Spleen (tissue), 11 donors: ENCODE data around the gene CARS2. TPM values are rescaled to one million over a fixed set of nuclear protein-coding genes. Genes with fewer than 3 reads are reported as not detected.
A peak's percentile ranks its signal among the peaks of the same experiment; 100 is the strongest.

ENCODE experiments used
- DNase-seq: peaks from one replicate; pipeline ENCODE4 v3.0.0-alpha.2; 2020
- H3K27ac ChIP-seq, 8 donors: fragments of 200-600 bp; sonication (generic) in 7 of 8; 1 replicate in 4 of 8; 2 replicates in 4 of 8; pipeline versions ENCODE4 v1.5.0 to v1.8.0; 2016 to 2021; ENCODE audit warnings: inconsistent platforms in 4 of 8, mild to moderate bottlenecking in 4 of 8, moderate library complexity in 1 of 8
- H3K27me3 ChIP-seq, 7 donors: fragments of 200-600 bp; sonication (generic) in 6 of 7; replicated peaks in 1 of 7; 1 replicate in 4 of 7; 2 replicates in 3 of 7; pipeline versions ENCODE4 v1.5.0 to v1.8.0; 2016 to 2021; ENCODE audit warnings: inconsistent platforms in 3 of 7, mild to moderate bottlenecking in 1 of 7
- H3K36me3 ChIP-seq, 6 donors: fragments of 200-600 bp; sonication (generic) in 5 of 6; 1 replicate in 4 of 6; 2 replicates in 2 of 6; pipeline versions ENCODE4 v1.5.0 to v1.8.0; 2016 to 2021; ENCODE audit warnings: inconsistent platforms in 2 of 6
- H3K4me1 ChIP-seq, 6 donors: fragments of 200-600 bp; sonication (generic) in 5 of 6; 1 replicate in 3 of 6; 2 replicates in 3 of 6; pipeline versions ENCODE4 v1.5.0 to v1.8.0; 2016 to 2021; ENCODE audit warnings: inconsistent platforms in 3 of 6
- H3K4me3 ChIP-seq, 8 donors: fragments of 200-600 bp; sonication (generic) in 7 of 8; 1 replicate in 4 of 8; 2 replicates in 4 of 8; pipeline versions ENCODE4 v1.5.0 to v1.8.0; 2016 to 2021; ENCODE audit warnings: inconsistent platforms in 4 of 8, mild to moderate bottlenecking in 4 of 8, moderate library complexity in 2 of 8
- H3K9me3 ChIP-seq, 8 donors: fragments of 200-600 bp; sonication (generic) in 7 of 8; 1 replicate in 4 of 8; 2 replicates in 4 of 8; pipeline versions ENCODE4 v1.5.0 to v1.8.0; 2016 to 2021; ENCODE audit warnings: inconsistent platforms in 4 of 8
- POLR2A ChIP-seq, 3 donors: fragments of 450-650 bp; IDR thresholded peaks; one replicate each; pipeline ENCODE4 v1.5.1; 2017; ENCODE audit warnings: antibody characterized with exemption in 3 of 3, mild to moderate bottlenecking in 1 of 3
- POLR2AphosphoS5 ChIP-seq, 3 donors: sonication (generic); formaldehyde crosslinking; IDR thresholded peaks; one replicate each; pipeline ENCODE4 v1.5.1; 2017; ENCODE audit warnings: antibody characterized with exemption in 3 of 3
- WGBS, 5 donors: extraction: QIAGEN DNeasy Blood & Tissue Kit in 3 of 5; methylation state at CpG; one replicate each; pipeline versions ENCODE4 v1.1.5 to v1.1.7; 2013 to 2018; 5-methylcytosine and 5-hydroxymethylcytosine counted together
- intact Hi-C: fragments of 100-400 bp; cut with DNase I; formaldehyde crosslinking; loops from one replicate; pipeline ENCODE4 v1.15.0; 2023; ENCODE audit warnings: low total_unique reads
- polyA plus RNA-seq, 3 donors: library from polyadenylated mRNA; stranded (reverse); fragments of 200-250 nt; gene quantifications; one replicate each; pipeline ENCODE4 v1.2.1, GENCODE V29; 2013
- total RNA-seq, 7 donors: library from RNA; depleted of rRNA in 3 of 7; stranded (reverse); fragments of >200 nt in 3 of 7; fragmentation: NEBNext Ultra II Directional in 4 of 7; extraction: Animal tissue kit (Norgen Biotek cat#: 25700) in 4 of 7; gene quantifications; one replicate each; pipeline versions ENCODE4 v1.1.0 to v1.2.1, GENCODE V29; 2016 to 2021
- TF ChIP-seq, protein P1 (sequence below), 11 experiments: fragments of 200-600 bp in 7 of 11; fragments of 450-650 bp in 4 of 11; sonication (generic) in 4 of 11; IDR thresholded peaks in 8 of 11; conservative IDR thresholded peaks in 3 of 11; 1 replicate in 7 of 11; 2 replicates in 4 of 11; pipeline versions ENCODE4 v1.4.0 to v1.8.0; 2016 to 2021; ENCODE audit warnings: antibody characterized with exemption in 11 of 11, inconsistent platforms in 4 of 11, mild to moderate bottlenecking in 1 of 11
- donor health status: healthy with polysubstance abuse.
- donor health status: DM: no; HTN: no; CAD: no; lungs with moderate emphysema.
- donor health status: DM: no; HTN: no; CAD: no.
- donor health status: Bipolar disorder and iron deficiency.
- donor health status: healthy.
- donor health status: DM: no; HTN: no; CAD: no.
- donor health status: DM: yes; HTN: yes; CAD: no.

Gene CARS2
- total and polyA plus RNA-seq, 10 donors = 63.9 to 113 (median 80.5) TPM

GRCh38 chr13:110700641-110701040 is 5.3 kb downstream of the CARS2 start:
- intact Hi-C loops = no loop called here
- Histone ChIP-seq H3K36me3 (peaks cover 0 to 80% (median 49%) of the 10 kb centered on the region in 6 donors), H3K27ac (no peak overlapping the region), H3K4me3 (no peak overlapping the region), H3K27me3 (no peaks in the 10 kb centered on the region), H3K9me3 (no peaks in the 10 kb centered on the region), H3K4me1 (peaks cover 14 to 92% (median 55%) of the 10 kb centered on the region in 6 donors)
- peak; percentile 16 for DNase-seq
- 58 to 79% (median 67%) methylated on average over 8 of the region's 8 CpGs for WGBS, 5 donors
- TF ChIP-seq, protein P1, sequence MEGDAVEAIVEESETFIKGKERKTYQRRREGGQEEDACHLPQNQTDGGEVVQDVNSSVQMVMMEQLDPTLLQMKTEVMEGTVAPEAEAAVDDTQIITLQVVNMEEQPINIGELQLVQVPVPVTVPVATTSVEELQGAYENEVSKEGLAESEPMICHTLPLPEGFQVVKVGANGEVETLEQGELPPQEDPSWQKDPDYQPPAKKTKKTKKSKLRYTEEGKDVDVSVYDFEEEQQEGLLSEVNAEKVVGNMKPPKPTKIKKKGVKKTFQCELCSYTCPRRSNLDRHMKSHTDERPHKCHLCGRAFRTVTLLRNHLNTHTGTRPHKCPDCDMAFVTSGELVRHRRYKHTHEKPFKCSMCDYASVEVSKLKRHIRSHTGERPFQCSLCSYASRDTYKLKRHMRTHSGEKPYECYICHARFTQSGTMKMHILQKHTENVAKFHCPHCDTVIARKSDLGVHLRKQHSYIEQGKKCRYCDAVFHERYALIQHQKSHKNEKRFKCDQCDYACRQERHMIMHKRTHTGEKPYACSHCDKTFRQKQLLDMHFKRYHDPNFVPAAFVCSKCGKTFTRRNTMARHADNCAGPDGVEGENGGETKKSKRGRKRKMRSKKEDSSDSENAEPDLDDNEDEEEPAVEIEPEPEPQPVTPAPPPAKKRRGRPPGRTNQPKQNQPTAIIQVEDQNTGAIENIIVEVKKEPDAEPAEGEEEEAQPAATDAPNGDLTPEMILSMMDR (IDR thresholded peaks at IDR 0.05 in 8 of 11, conservative IDR thresholded peaks at IDR 0.05 in 3 of 11) = no peak
- TF ChIP-seq POLR2A (IDR thresholded peaks at IDR 0.05) (no peak), POLR2AphosphoS5 (IDR thresholded peaks at IDR 0.05) (no peak)

DNA sequence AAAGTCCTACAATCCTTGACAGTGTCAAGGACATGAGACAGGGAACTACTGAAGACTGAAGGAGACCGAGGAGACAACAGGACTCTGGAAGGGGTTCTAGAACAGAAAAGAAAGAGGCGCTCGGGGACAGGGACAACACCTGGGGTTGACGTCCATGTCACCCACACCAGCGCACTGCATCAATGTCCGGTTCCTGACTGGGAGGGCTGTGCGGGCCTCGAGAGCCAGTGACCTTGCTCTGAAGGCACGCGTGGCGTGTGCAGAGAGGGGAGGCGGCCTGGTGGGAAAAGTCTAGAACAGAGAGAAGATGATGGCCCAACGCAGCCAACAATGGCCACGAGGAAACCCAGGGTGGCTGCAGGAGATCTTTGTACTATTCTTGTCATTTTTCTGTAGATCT is 5.7 kb downstream of the CARS2 start:
- peak overlapping the region in 2 of 8 donors; percentile 58 to 69 for H3K27ac ChIP-seq
- DNase-seq = peak; percentile 53
- H3K27me3 ChIP-seq = no peaks in the 10 kb centered on the region
- H3K36me3 ChIP-seq = peaks cover 0 to 84% (median 49%) of the 10 kb centered on the region in 6 donors
- no peak overlapping the region for H3K4me3 ChIP-seq
- no peaks in the 10 kb centered on the region for H3K9me3 ChIP-seq
- intact Hi-C loops = no loop called here
- WGBS, 5 donors = 90 to 95% (median 94%) methylated on average over 14 of the region's 14 CpGs
- TF ChIP-seq POLR2AphosphoS5 (IDR thresholded peaks at IDR 0.05) = no peak
- H3K4me1 ChIP-seq = peaks cover 13 to 87% (median 51%) of the 10 kb centered on the region in 6 donors

- TF ChIP-seq POLR2AphosphoS5 (IDR thresholded peaks at IDR 0.05) (no peak), POLR2A (IDR thresholded peaks at IDR 0.05) (no peak)
- TF ChIP-seq, protein P1 (IDR thresholded peaks at IDR 0.05 in 8 of 11, conservative IDR thresholded peaks at IDR 0.05 in 3 of 11) = no peak
- Histone ChIP-seq H3K4me3 (no peak overlapping the region), H3K4me1 (peaks cover 5 to 80% (median 44%) of the 10 kb centered on the region in 6 donors), H3K27ac (peak overlapping the region in 4 of 8 donors; percentile 58 to 74 (median 70)), H3K27me3 (no peaks in the 10 kb centered on the region), H3K9me3 (no peaks in the 10 kb centered on the region), H3K36me3 (peaks cover 0 to 92% (median 52%) of the 10 kb centered on the region in 6 donors)
- peak; percentile 68 for DNase-seq
- intact Hi-C loops = no loop called here
- WGBS, 5 donors = 65 to 87% (median 77%) methylated on average over 10 to 15 of the region's 15 CpGs
These were observed 6.5 kb downstream of the CARS2 start for GRCh38 chr13:110699148-110700145.

GRCh38 chr13:110698689-110699088 is 7.2 kb downstream of the CARS2 start:
- intact Hi-C loops = no loop called here
- H3K27ac ChIP-seq = peak overlapping the region in 4 of 8 donors; percentile 58 to 74 (median 70)
- H3K27me3 ChIP-seq = no peaks in the 10 kb centered on the region
- WGBS, 5 donors = 70 to 85% (median 79%) methylated on average over 4 of the region's 4 CpGs
- TF ChIP-seq POLR2AphosphoS5 (IDR thresholded peaks at IDR 0.05) = no peak
- TF ChIP-seq, protein P1 (IDR thresholded peaks at IDR 0.05 in 8 of 11, conservative IDR thresholded peaks at IDR 0.05 in 3 of 11) = no peak
- TF ChIP-seq POLR2A (IDR thresholded peaks at IDR 0.05) = no peak
- DNase-seq = peak; percentile 35
- H3K9me3 ChIP-seq = no peaks in the 10 kb centered on the region
- peaks cover 0 to 98% (median 56%) of the 10 kb centered on the region in 6 donors for H3K36me3 ChIP-seq
- no peak overlapping the region for H3K4me3 ChIP-seq
- H3K4me1 ChIP-seq = peaks cover 5 to 72% (median 36%) of the 10 kb centered on the region in 6 donors
